Measurements from ENCODE around the gene TTC12.

GRCh38 chr11:113331441-113331840, 17.1 kb downstream of the TTC12 start:
- no peak for TF ChIP-seq CTCF (IDR thresholded peaks at IDR 0.05)
- TF ChIP-seq POLR2AphosphoS5 (IDR thresholded peaks at IDR 0.05), result no peak
- no peak for TF ChIP-seq POLR2A (IDR thresholded peaks at IDR 0.05)
- no peak for TF ChIP-seq EP300 (IDR thresholded peaks at IDR 0.05)
